WTC11 (cell line): Measurements from ENCODE around the gene TEDC2. TPM values are rescaled to one million over a fixed set of nuclear protein-coding genes. Genes with fewer than 3 reads are reported as not detected.
"Not testable (repeated sequence)": the region's sequence is repeated elsewhere in the genome, so short reads cannot be mapped to it uniquely, and the experiment has no call there.

Source experiments
- ATAC-seq: fragments of 200-7000 bp; cut with Tn5 transposase; 2 replicates; pipeline ENCODE4 v1.10.0; 2021; ENCODE audit warnings: mild to moderate bottlenecking, moderate library complexity
- CTCF ChIA-PET: fragments of 300-600 bp; sonication (Branson Sonifier 250); formaldehyde crosslinking; loops from one replicate; lab custom pipeline; 2021; ENCODE audit warnings: antibody characterized with exemption; lab: Charles Lee
- POLR2A ChIA-PET: fragments of 350-600 bp; sonication (Branson Sonifier 250); formaldehyde crosslinking; loops from one replicate; lab custom pipeline; 2021; ENCODE audit warnings: antibody characterized with exemption; lab: Charles Lee
- DNase-seq: peaks from one replicate; pipeline ENCODE4 v3.0.0; 2021; ENCODE audit warnings: low spot score
- H3K27ac Mint-ChIP-seq: 2 replicates; pipeline ENCODE4 v1.8.0; 2021; ENCODE audit warnings: mixed read lengths
- H3K27me3 Mint-ChIP-seq: 2 replicates; pipeline ENCODE4 v1.8.0; 2021; ENCODE audit warnings: low read depth, mild to moderate bottlenecking, moderate library complexity, mixed read lengths
- H3K36me3 Mint-ChIP-seq: 2 replicates; pipeline ENCODE4 v1.8.0; 2021; ENCODE audit warnings: mixed read lengths
- H3K4me1 Mint-ChIP-seq: 2 replicates; pipeline ENCODE4 v1.8.0; 2022; ENCODE audit warnings: mixed read lengths
- H3K4me3 Mint-ChIP-seq: 2 replicates; pipeline ENCODE4 v1.8.0; 2021; ENCODE audit warnings: mild to moderate bottlenecking, moderate library complexity, mixed read lengths
- H3K9me3 Mint-ChIP-seq: 2 replicates; pipeline ENCODE4 v1.8.0; 2021; ENCODE audit warnings: mixed read lengths
- ARID4B ChIP-seq: sonication (generic); formaldehyde crosslinking; IDR thresholded peaks from 2 replicates; pipeline ENCODE4 v1.8.0; 2023; ENCODE audit warnings: missing genetic modification reagents, mild to moderate bottlenecking, borderline replicate concordance
- E2F4 ChIP-seq: sonication (generic); formaldehyde crosslinking; IDR thresholded peaks from 2 replicates; pipeline ENCODE4 v1.8.1; 2022; ENCODE audit warnings: low read depth, mild to moderate bottlenecking, moderate library complexity, missing genetic modification reagents, borderline replicate concordance
- E2F5 ChIP-seq: sonication (generic); formaldehyde crosslinking; IDR thresholded peaks from 2 replicates; pipeline ENCODE4 v1.8.1; 2022; ENCODE audit warnings: mild to moderate bottlenecking, moderate library complexity, missing genetic modification reagents
- NFYB ChIP-seq: sonication (generic); formaldehyde crosslinking; conservative IDR thresholded peaks from 2 replicates; pipeline ENCODE4 v1.8.0; 2022; ENCODE audit warnings: low read depth, missing genetic modification reagents
- PREB ChIP-seq: sonication (generic); formaldehyde crosslinking; IDR thresholded peaks from 2 replicates; pipeline ENCODE4 v1.8.1; 2022; ENCODE audit warnings: mild to moderate bottlenecking, missing genetic modification reagents, moderate library complexity, borderline replicate concordance
- RELA ChIP-seq: sonication (generic); formaldehyde crosslinking; IDR thresholded peaks from 2 replicates; pipeline ENCODE4 v1.8.1; 2022; ENCODE audit warnings: missing genetic modification reagents, mild to moderate bottlenecking, borderline replicate concordance
- SMAD3 ChIP-seq: sonication (generic); formaldehyde crosslinking; IDR thresholded peaks from 2 replicates; pipeline ENCODE4 v1.8.0; 2022; ENCODE audit warnings: missing genetic modification reagents, mild to moderate bottlenecking, borderline replicate concordance
- TEAD1 ChIP-seq: sonication (generic); formaldehyde crosslinking; IDR thresholded peaks from 2 replicates; pipeline ENCODE4 v1.8.0; 2022; ENCODE audit warnings: mild to moderate bottlenecking, missing genetic modification reagents
- TEAD4 ChIP-seq: sonication (generic); formaldehyde crosslinking; IDR thresholded peaks from 2 replicates; pipeline ENCODE4 v1.8.0; 2022; ENCODE audit warnings: mild to moderate bottlenecking, missing genetic modification reagents
- USF2 ChIP-seq: sonication (generic); formaldehyde crosslinking; IDR thresholded peaks from 2 replicates; pipeline ENCODE4 v1.8.1; 2023; ENCODE audit warnings: mild to moderate bottlenecking, missing genetic modification reagents, moderate library complexity
- ZNF232 ChIP-seq: sonication (generic); formaldehyde crosslinking; IDR thresholded peaks from 2 replicates; pipeline ENCODE4 v1.8.0; 2022; ENCODE audit warnings: mild to moderate bottlenecking, missing genetic modification reagents
- ZNF281 ChIP-seq: sonication (generic); formaldehyde crosslinking; IDR thresholded peaks from 2 replicates; pipeline ENCODE4 v1.8.0; 2023; ENCODE audit warnings: mild to moderate bottlenecking, missing genetic modification reagents
- ZNF396 ChIP-seq: fragments of 250-450 bp; sonication (Bioruptor Pico); IDR thresholded peaks from 2 replicates; pipeline ENCODE4 v1.8.0; 2021; ENCODE audit warnings: mild to moderate bottlenecking, moderate library complexity, borderline replicate concordance
- total RNA-seq: library from RNA; stranded (reverse); gene quantifications from 3 replicates; pipeline ENCODE4 v1.2.3, GENCODE V29; 2021

The TEDC2 gene
- total RNA-seq, 1 experiment from 2014 or later: 61.6 TPM

GRCh38 chr16:2441143-2441804 lies 18.6 kb upstream of the TEDC2 start:
- H3K36me3 Mint-ChIP-seq: peaks cover 74% of the 10 kb centered on the region
- H3K4me1 Mint-ChIP-seq, H3K27me3 Mint-ChIP-seq, H3K27ac Mint-ChIP-seq, DNase-seq, H3K4me3 Mint-ChIP-seq, H3K9me3 Mint-ChIP-seq, POLR2A ChIA-PET, ATAC-seq: not testable (repeated sequence)
- CTCF ChIA-PET: interaction anchor here (1.1 to 1.8 kb wide), 3 partner anchors 18 to 60 kb away, joined by 3 to 6 read pairs (median 4); partner anchors contain the start of gene TEDC2

GRCh38 chr16:2443555-2443954 lies 16.4 kb upstream of the TEDC2 start:
- Mint-ChIP-seq H3K4me3 (no peak overlapping the region), H3K36me3 (peaks cover 71% of the 10 kb centered on the region), H3K4me1 (no peaks in the 10 kb centered on the region), H3K9me3 (no peaks in the 10 kb centered on the region), H3K27me3 (no peaks in the 10 kb centered on the region), H3K27ac (no peak overlapping the region)
- DNase-seq (no peak), ATAC-seq (no peak)
- ChIA-PET CTCF (interaction anchor here (1.0 kb wide), 1 partner anchor 249 kb away, joined by 3 read pairs; no protein-coding TSS in a partner anchor), POLR2A (no interaction called here)
- no peak for TF ChIP-seq RELA (CRISPR knock-in tag)
- no peak for TF ChIP-seq ZNF232 (CRISPR knock-in tag)
- no peak for TF ChIP-seq ARID4B
- TF ChIP-seq TEAD4 (CRISPR knock-in tag): no peak
- no peak for TF ChIP-seq USF2 (CRISPR knock-in tag)
- TF ChIP-seq SMAD3 (CRISPR knock-in tag): no peak
- no peak for TF ChIP-seq ZNF396 (CRISPR knock-in tag)
- no peak for TF ChIP-seq NFYB (CRISPR knock-in tag)
- no peak for TF ChIP-seq E2F5 (CRISPR knock-in tag)
- TF ChIP-seq TEAD1 (CRISPR knock-in tag): no peak

- ChIA-PET CTCF (no interaction called here), POLR2A (no interaction called here)
- Mint-ChIP-seq H3K4me1 (no peaks in the 10 kb centered on the region), H3K9me3 (no peaks in the 10 kb centered on the region), H3K27me3 (no peaks in the 10 kb centered on the region), H3K27ac (no peak overlapping the region), H3K4me3 (no peak overlapping the region), H3K36me3 (peaks cover 72% of the 10 kb centered on the region)
- DNase-seq: no peak
- no peak for ATAC-seq
- TF ChIP-seq ZNF281 (no peak), E2F4 (no peak), PREB (CRISPR knock-in tag) (no peak)
These were observed 11.9 kb upstream of the TEDC2 start for GRCh38 chr16:2447920-2448583.
